Measurements from ENCODE around the gene CROCC2.

- TF ChIP-seq CTCF (IDR thresholded peaks at IDR 0.05; ENCODE audit: insufficient read depth, low read length, poor library complexity, severe bottlenecking) (no peak), EZH2phosphoT487 (conservative IDR thresholded peaks at IDR 0.05; ENCODE audit: low read length) (no peak)
These were observed 30.0 kb downstream of the CROCC2 start for GRCh38 chr2:240936106-240936505.
